Esophagus squamous epithelium (tissue), 4 donors: ENCODE results near the gene AEBP1.

ENCODE experiments used
- CTCF ChIP-seq, 6 experiments: fragments of 450-650 bp in 4 of 6; fragments of 200-600 bp in 2 of 6; sonication (generic) in 2 of 6; IDR thresholded peaks; one replicate each; pipeline ENCODE4 v1.5.1; 2016 to 2019; ENCODE audit warnings: antibody characterized with exemption in 6 of 6, mild to moderate bottlenecking in 4 of 6, moderate library complexity in 4 of 6
- POLR2A ChIP-seq, 4 donors: fragments of 450-650 bp; IDR thresholded peaks; one replicate each; pipeline ENCODE4 v1.6.1; 2017; ENCODE audit warnings: antibody characterized with exemption in 4 of 4, mild to moderate bottlenecking in 4 of 4, moderate library complexity in 3 of 4

GRCh38 chr7:44114586-44115310, 10.6 kb downstream of the AEBP1 start:
- TF ChIP-seq POLR2A (IDR thresholded peaks at IDR 0.05) = no peak
- no peak for TF ChIP-seq CTCF (IDR thresholded peaks at IDR 0.05)
